Psoas muscle (tissue), 8 donors: ENCODE measurements around the gene LIPH. TPM values are rescaled to one million over a fixed set of nuclear protein-coding genes. Genes with fewer than 3 reads are reported as not detected.

Experiments used
- ATAC-seq, 4 donors: fragments of 200-7000 bp; cut with Tn5 transposase; one replicate each; pipeline ENCODE4 v1.9.1; 2020; ENCODE audit warnings: moderate library complexity in 3 of 4, mild to moderate bottlenecking in 2 of 4
- DNase-seq, 2 donors: peaks; one replicate each; pipeline ENCODE4 v3.0.0-alpha.2; 2020
- H3K27ac ChIP-seq: fragments of 200-600 bp; one replicate; pipeline ENCODE4 v1.8.0; 2022
- H3K27me3 ChIP-seq, 3 donors: fragments of 200-600 bp in 1 of 3; one replicate each; pipeline versions ENCODE4 v1.6.1 to v1.8.0; 2013 to 2022; ENCODE audit warnings: low read length in 2 of 3, mild to moderate bottlenecking in 2 of 3, moderate library complexity in 1 of 3; ENCODE audit not compliant: insufficient read depth in 3 of 3
- H3K36me3 ChIP-seq, 2 donors: fragments of 200-600 bp in 1 of 2; one replicate each; pipeline versions ENCODE4 v1.6.1 to v1.8.0; 2013 to 2022; ENCODE audit warnings: low read depth in 1 of 2, mild to moderate bottlenecking in 1 of 2, moderate library complexity in 1 of 2; ENCODE audit not compliant: insufficient read depth in 1 of 2
- H3K4me1 ChIP-seq: fragments of 200-600 bp; one replicate; pipeline ENCODE4 v1.8.0; 2022
- H3K4me3 ChIP-seq: fragments of 200-600 bp; one replicate; pipeline ENCODE4 v1.8.0; 2022; ENCODE audit warnings: mild to moderate bottlenecking
- H3K9me3 ChIP-seq: fragments of 200-600 bp; one replicate; pipeline ENCODE4 v1.8.0; 2022
- WGBS, 3 donors: extraction: QIAGEN DNeasy Blood & Tissue Kit; methylation state at CpG; one replicate each; pipeline versions ENCODE4 v1.1.6 to v1.1.7; 2013; 5-methylcytosine and 5-hydroxymethylcytosine counted together
- intact Hi-C, 2 donors: fragments of 100-400 bp; cut with DNase I; formaldehyde crosslinking; loops; one replicate each; pipeline versions ENCODE4 v1.11.0 to v1.14.2; 2022
- polyA plus RNA-seq, 3 donors: library from polyadenylated mRNA; stranded (reverse); fragments of 200-250 nt; gene quantifications; one replicate each; pipeline ENCODE4 v1.2.3, GENCODE V29; 2013
- total RNA-seq, 4 donors: library from RNA; stranded (reverse); fragmentation: NEBNext Ultra II Directional in 2 of 4; extraction: Animal tissue kit (Norgen Biotek cat#: 25700) in 2 of 4; gene quantifications; one replicate each; pipeline versions ENCODE4 v1.2.1 to v1.2.4, GENCODE V29; 2021 to 2023
- TF ChIP-seq, protein P1 (sequence below): fragments of 200-600 bp; IDR thresholded peaks from one replicate; pipeline ENCODE4 v1.8.0; 2022; ENCODE audit warnings: antibody characterized with exemption
- donor health status: healthy with polysubstance abuse.
- donor health status: DM: no; HTN: no; CAD: no; lungs with moderate emphysema.
- donor health status: Bipolar disorder and iron deficiency.
- donor health status: healthy.
- donor health status: DM: yes; HTN: yes; CAD: no.
- donor health status: DM: no; HTN: no; CAD: no.
- donor health status: DM: no; HTN: no; CAD: no.
- donor health status: DM: yes; HTN: yes; CAD: no.

LIPH gene
- total and polyA plus RNA-seq, 7 donors: 0.03 to 0.04 TPM; not detected in 5

DNA sequence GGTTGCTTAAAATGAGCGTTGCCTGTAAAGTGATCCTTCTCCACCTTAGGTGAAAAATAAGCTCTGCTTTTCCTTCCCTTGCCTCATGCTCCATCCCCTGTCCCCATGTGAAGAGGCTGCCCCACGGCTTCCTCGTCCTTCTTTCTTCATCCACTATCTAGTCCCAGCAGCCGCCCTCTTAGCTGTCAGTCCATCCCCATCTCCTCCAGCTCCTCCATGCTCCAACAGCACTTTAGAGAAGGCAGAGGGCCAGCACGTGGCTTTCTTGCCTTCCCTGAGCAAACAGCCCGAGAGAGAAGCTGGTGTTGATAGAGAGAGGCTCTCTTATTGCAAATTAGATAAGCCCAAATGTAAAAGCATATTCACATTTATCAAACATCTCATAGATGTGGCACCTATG, 44.5 kb downstream of the LIPH start:
- H3K4me1 ChIP-seq: no peaks in the 10 kb centered on the region
- 54 to 60% (median 57%) methylated on average over 6 of the region's 6 CpGs for WGBS, 3 donors
- intact Hi-C loops: no loop called here
- no peak for ATAC-seq
- H3K27ac ChIP-seq: no peak overlapping the region
- no peaks in the 10 kb centered on the region for H3K9me3 ChIP-seq
- DNase-seq: no peak
- TF ChIP-seq, protein P1, sequence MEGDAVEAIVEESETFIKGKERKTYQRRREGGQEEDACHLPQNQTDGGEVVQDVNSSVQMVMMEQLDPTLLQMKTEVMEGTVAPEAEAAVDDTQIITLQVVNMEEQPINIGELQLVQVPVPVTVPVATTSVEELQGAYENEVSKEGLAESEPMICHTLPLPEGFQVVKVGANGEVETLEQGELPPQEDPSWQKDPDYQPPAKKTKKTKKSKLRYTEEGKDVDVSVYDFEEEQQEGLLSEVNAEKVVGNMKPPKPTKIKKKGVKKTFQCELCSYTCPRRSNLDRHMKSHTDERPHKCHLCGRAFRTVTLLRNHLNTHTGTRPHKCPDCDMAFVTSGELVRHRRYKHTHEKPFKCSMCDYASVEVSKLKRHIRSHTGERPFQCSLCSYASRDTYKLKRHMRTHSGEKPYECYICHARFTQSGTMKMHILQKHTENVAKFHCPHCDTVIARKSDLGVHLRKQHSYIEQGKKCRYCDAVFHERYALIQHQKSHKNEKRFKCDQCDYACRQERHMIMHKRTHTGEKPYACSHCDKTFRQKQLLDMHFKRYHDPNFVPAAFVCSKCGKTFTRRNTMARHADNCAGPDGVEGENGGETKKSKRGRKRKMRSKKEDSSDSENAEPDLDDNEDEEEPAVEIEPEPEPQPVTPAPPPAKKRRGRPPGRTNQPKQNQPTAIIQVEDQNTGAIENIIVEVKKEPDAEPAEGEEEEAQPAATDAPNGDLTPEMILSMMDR: no peak
- no peaks in the 10 kb centered on the region for H3K36me3 ChIP-seq
- peaks cover 0 to 2% (median 0%) of the 10 kb centered on the region in 3 donors for H3K27me3 ChIP-seq
- no peak overlapping the region for H3K4me3 ChIP-seq

DNA sequence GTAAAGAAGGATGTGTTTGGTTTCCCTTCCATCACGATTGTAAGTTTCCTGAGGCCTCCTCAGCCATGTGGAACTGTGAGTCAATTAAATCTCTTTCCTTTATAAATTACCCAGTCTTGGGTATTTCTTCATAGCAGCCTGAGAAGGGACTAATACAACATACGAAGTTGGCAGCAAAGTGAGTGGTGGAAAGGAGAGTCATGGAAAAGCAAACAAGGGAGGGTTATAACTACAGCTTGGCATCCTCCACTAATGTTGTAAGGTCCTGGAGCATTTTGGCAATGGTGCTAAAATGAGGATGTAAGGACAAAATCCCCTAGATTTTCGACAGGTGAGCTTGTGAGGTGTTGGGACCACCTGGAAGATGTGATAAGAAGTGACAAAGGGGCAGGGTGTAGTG, 47.8 kb downstream of the LIPH start:
- ATAC-seq: no peak
- no peak overlapping the region for H3K27ac ChIP-seq
- TF ChIP-seq, protein P1: no peak
- no peaks in the 10 kb centered on the region for H3K36me3 ChIP-seq
- WGBS, 3 donors: 60 to 73% (median 61%) methylated on average over 3 of the region's 3 CpGs
- H3K9me3 ChIP-seq: no peaks in the 10 kb centered on the region
- DNase-seq: no peak
- intact Hi-C loops: no loop called here
- H3K27me3 ChIP-seq: no peaks in the 10 kb centered on the region
- no peaks in the 10 kb centered on the region for H3K4me1 ChIP-seq
- no peak overlapping the region for H3K4me3 ChIP-seq

DNA sequence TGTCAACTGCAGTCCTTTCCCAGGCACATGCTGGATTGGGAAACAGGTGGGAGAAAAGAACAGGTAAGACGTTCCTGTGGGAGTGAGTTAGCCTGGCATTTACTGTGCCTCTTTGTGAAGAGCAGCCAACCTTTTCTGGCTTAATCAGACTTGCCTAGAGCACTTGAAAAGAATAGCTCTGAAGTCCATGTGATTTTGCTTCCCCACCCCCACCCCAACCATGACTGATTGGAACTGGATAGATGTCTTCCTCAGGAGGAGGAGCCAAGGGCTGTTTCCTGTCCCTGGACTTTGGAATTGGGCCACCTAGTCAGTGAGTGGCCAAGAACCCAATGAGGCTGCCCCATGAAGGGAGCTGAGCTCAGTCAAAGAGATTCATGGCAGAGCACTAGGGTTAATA, 48.9 kb downstream of the LIPH start:
- no peak for ATAC-seq
- intact Hi-C loops: no loop called here
- H3K27ac ChIP-seq: no peak overlapping the region

DNA sequence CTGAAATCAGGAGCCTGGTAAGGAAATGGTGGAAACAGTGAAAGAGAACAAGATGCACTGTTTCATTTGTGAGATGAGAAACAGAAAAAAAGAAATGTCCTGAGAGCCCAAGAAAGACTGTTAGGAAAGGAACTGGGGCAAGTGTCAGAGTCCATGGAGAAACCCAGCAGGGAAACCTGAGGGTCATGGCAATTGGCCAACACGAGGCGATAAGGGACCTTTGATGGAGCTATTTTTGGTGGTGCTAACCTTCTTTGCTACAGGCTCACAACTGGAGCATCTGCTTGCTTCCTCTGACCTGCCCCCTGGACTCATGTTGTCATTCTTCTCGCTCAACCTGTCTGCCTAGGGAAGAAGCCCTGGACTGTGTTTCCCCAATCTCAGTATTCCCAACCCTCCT, 49.4 kb downstream of the LIPH start:
- intact Hi-C loops: no loop called here
- no peak overlapping the region for H3K27ac ChIP-seq

More for the DNA sequence above, 48.9 kb downstream of the LIPH start:
- Histone ChIP-seq H3K36me3 (no peaks in the 10 kb centered on the region), H3K27me3 (no peaks in the 10 kb centered on the region), H3K4me3 (no peak overlapping the region), H3K4me1 (peaks cover 3% of the 10 kb centered on the region), H3K9me3 (no peaks in the 10 kb centered on the region)
- DNase-seq: no peak
- TF ChIP-seq, protein P1: no peak
- WGBS, 3 donors: 65 to 82% (median 71%) methylated on average over 1 of the region's 1 CpG

More for the DNA sequence above, 49.4 kb downstream of the LIPH start:
- TF ChIP-seq, protein P1: no peak
- ATAC-seq (no peak), DNase-seq (no peak)
- Histone ChIP-seq H3K27me3 (no peaks in the 10 kb centered on the region), H3K4me1 (peaks cover 3% of the 10 kb centered on the region), H3K9me3 (no peaks in the 10 kb centered on the region), H3K36me3 (no peaks in the 10 kb centered on the region), H3K4me3 (no peak overlapping the region)
- 71 to 78% (median 72%) methylated on average over 3 of the region's 3 CpGs for WGBS, 3 donors
